ENCODE measurements around the gene OR4D2.

- TF ChIP-seq TBL1XR1 (IDR thresholded peaks at IDR 0.05; ENCODE audit: borderline replicate concordance, low read length, partially characterized antibody) (no peak), DZIP1 (CRISPR knock-in tag; IDR thresholded peaks at IDR 0.05) (no peak), CAMTA2 (CRISPR knock-in tag; IDR thresholded peaks at IDR 0.05; ENCODE audit: borderline replicate concordance) (no peak), ZBTB34 (CRISPR knock-in tag; IDR thresholded peaks at IDR 0.05) (no peak), HNF4A (CRISPR knock-in tag; IDR thresholded peaks at IDR 0.05) (no peak), HDAC6 (IDR thresholded peaks at IDR 0.05; ENCODE audit: low read depth, low read length) (no peak), GTF2F1 (IDR thresholded peaks at IDR 0.05; ENCODE audit: low read length) (no peak)
These were observed 49.4 kb upstream of the OR4D2 start for GRCh38 chr17:58117382-58117781.

Measured in HepG2 (cell line).